ENCODE data around the gene RNF123. TPM values are rescaled to one million over a fixed set of nuclear protein-coding genes. Genes with fewer than 3 reads are reported as not detected.

RNF123 gene
- polyA plus RNA-seq (ENCODE audit: insufficient read length in 4 of 4) = 10 to 100 TPM; 32.1 to 45.3 (median 39.0) TPM

GRCh38 chr3:49689046-49689907, at the start of gene RNF123, which contains the start of gene MST1:
Gene RNF123, plus strand, starts transcription at chr3:49689557. Its CDS starts 1,609 bp downstream, at chr3:49691166.
Gene MST1, minus strand, starts transcription at chr3:49689474. Its CDS starts 783 bp downstream, at chr3:49688691.
- DNase-seq (ENCODE audit: low read depth in 4 of 4, low spot score in 2 of 4) = peak; percentile 79 to 91 (median 86)

- DNase-seq (ENCODE audit: low read depth in 4 of 4, low spot score in 2 of 4) = no peak
These were observed 48.1 kb upstream of the RNF123 start for GRCh38 chr3:49641292-49641691.

DNA sequence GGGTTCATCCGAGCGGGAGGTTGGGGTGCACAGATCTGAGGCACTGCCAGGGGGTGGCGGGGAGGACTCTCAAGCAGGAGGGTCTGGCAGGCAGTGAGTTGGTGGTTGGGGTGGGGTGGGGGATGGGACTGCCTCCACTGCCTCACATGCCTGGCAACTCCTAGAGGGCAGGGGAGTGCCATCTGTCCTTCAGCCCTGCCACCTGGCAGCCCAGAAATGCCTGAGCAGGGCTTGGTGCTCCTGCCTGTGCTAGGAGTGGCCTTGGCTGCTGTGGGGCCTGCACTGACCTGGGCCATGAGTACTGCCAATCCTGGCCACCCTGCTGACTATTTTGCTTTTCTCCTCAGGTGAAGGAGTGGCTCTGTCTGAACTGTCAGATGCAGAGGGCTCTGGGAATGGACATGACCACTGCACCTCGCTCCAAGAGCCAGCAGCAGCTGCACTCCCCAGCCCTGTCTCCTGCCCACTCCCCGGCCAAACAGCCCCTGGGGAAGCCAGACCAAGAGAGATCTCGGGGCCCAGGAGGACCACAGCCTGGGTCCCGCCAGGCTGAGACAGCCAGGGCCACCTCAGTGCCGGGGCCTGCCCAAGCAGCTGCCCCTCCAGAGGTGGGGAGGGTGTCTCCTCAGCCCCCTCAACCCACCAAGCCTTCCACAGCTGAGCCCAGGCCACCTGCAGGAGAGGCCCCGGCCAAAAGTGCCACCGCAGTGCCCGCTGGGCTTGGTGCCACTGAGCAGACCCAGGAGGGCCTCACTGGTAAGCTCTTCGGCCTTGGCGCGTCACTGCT, 47.2 kb upstream of the RNF123 start:
- no peak for DNase-seq (ENCODE audit: low read depth in 4 of 4, low spot score in 2 of 4)

DNA sequence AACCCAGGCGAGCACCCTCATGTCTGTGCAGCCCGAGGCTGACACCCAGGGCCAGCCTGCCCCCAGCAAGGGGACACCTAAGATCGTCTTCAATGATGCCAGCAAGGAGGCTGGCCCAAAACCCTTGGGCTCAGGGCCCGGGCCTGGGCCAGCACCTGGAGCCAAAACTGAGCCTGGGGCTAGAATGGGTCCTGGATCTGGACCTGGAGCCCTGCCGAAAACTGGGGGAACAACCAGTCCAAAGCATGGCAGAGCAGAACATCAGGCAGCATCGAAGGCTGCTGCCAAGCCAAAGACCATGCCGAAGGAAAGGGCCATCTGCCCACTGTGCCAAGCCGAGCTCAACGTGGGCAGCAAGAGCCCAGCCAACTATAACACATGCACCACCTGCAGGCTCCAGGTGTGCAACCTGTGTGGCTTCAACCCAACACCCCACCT, 46.6 kb upstream of the RNF123 start:
- DNase-seq (ENCODE audit: low read depth in 4 of 4, low spot score in 2 of 4) = no peak

GRCh38 chr3:49644684-49645083, 44.7 kb upstream of the RNF123 start:
- DNase-seq (ENCODE audit: low read depth in 4 of 4, low spot score in 2 of 4) = no peak

- no peak for DNase-seq (ENCODE audit: low read depth in 4 of 4, low spot score in 2 of 4)
These were observed 43.1 kb upstream of the RNF123 start for GRCh38 chr3:49646236-49646635.

DNA sequence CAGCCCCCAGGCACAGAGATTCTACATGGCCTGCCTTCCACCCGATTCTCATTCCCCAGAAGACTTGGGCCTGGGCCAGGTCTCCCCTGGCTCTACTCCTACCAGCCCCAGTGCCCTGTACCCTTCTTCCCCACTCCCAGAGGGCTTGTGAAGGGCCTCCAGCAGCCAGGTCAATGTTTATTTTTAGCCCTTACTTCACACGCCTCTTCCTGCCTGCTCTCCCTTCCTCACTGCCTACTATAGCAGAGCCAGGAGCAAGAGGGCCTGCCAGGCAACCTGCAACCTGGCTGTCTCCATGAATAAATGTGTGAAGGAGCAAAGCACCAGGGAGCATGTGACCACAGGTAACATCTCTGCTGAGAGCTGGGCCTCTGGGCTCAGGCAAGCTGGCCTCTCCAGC, 41.6 kb upstream of the RNF123 start:
- DNase-seq (ENCODE audit: low read depth in 4 of 4, low spot score in 2 of 4) = no peak

DNA sequence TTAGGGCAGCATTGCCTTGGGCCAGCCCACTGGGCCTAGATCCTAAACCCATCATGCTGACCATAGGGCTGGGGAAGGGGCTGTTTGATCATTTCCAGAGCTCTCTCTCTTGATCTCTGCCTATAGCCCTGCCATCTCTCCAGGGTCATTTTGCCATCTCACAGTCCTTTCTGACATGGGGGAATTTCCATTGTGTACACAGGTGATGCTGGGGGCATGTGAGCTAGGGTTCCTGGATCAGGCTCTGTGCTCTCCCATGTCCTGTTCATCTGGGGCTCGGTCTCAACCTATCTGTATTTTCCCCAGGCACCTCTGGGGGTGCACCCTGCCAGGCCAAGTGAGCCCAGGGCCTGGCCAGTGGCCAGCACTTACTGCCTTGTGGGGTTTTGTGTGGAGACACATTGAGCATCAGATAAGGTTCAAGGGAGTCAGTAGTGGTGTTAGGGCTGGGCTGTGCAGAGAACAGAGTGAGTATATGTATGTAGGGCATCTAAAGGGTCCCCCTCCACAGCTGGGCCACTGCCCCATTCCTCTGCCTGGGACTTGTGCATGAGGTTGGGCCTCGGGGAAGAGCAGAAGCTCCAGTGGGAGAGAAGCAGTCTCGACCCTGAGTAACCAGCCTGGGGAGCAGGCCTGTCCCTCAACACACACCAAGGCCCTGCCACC, 40.9 kb upstream of the RNF123 start:
- DNase-seq (ENCODE audit: low read depth in 4 of 4, low spot score in 2 of 4) = no peak

DNA sequence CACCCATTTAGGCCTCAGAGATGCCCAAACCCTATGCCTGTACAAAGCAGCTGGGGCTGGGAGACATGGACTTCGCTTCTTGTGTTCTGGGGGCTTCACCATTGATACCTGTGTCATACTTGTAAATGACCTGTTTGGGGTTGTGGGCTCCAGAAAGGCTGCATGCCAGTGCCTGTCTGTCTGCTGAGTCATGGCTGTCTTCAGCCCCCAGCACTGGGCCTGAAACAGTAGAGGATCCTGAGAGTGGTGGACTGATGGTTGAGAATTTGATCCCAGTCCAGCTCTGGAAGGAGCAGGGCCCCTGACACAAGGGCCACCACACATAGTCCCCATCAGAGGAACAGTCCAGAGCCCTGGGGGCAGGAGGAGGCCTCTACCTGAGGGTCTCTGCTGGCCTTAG, 39.8 kb upstream of the RNF123 start:
- no peak for DNase-seq (ENCODE audit: low read depth in 4 of 4, low spot score in 2 of 4)

- DNase-seq (ENCODE audit: low read depth in 4 of 4, low spot score in 2 of 4) = no peak
These were observed 39.2 kb upstream of the RNF123 start for GRCh38 chr3:49650177-49650576.

DNA sequence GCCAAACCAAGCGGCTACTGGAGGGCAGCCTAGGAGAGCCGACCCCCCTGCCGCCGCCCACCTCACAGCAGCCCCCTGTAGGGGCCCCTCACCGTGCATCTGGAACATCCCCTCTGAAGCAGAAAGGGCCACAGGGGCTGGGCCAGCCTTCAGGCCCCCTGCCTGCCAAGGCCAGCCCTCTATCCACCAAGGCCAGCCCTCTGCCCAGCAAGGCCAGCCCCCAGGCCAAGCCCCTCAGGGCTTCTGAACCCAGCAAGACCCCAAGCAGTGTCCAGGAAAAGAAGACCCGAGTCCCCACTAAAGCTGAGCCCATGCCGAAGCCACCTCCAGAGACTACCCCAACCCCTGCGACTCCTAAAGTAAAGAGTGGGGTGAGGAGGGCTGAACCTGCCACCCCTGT, 38.7 kb upstream of the RNF123 start:
- no peak for DNase-seq (ENCODE audit: low read depth in 4 of 4, low spot score in 2 of 4)

DNA sequence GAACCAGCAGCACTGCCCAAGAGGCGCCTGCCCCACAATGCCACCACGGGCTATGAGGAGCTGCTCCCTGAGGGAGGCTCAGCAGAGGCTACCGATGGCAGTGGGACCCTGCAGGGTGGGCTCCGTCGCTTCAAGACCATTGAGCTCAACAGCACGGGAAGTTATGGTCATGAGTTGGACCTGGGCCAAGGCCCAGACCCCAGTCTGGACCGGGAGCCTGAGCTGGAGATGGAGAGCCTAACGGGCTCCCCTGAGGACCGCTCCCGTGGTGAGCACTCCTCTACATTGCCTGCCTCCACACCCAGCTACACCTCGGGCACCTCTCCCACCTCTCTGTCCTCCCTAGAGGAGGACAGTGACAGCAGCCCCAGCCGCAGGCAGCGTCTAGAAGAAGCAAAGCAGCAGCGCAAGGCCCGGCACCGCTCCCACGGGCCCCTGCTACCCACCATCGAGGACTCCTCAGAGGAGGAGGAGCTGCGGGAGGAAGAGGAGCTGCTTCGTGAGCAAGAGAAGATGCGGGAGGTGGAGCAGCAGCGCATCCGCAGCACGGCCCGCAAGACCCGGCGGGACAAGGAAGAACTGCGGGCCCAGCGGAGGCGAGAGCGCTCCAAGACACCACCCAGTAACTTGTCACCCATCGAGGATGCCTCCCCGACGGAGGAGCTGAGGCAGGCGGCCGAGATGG, 37.0 kb upstream of the RNF123 start:
- DNase-seq (ENCODE audit: low read depth in 4 of 4, low spot score in 2 of 4) = no peak

- DNase-seq (ENCODE audit: low read depth in 4 of 4, low spot score in 2 of 4) = no peak
These were observed 36.4 kb upstream of the RNF123 start for GRCh38 chr3:49652903-49653415.

DNA sequence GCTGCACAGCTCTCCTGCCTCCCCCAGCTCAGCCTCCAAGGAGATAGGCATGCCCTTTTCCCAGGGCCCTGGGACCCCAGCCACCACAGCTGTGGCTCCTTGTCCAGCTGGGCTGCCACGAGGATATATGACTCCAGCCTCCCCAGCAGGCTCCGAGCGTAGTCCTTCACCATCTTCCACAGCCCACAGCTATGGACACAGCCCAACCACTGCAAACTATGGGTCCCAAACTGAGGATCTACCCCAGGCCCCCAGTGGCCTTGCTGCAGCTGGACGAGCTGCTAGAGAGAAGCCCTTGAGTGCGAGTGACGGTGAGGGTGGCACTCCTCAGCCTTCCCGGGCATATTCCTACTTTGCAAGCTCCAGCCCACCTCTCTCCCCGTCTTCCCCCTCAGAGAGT, 35.7 kb upstream of the RNF123 start:
- DNase-seq (ENCODE audit: low read depth in 4 of 4, low spot score in 2 of 4) = no peak

DNA sequence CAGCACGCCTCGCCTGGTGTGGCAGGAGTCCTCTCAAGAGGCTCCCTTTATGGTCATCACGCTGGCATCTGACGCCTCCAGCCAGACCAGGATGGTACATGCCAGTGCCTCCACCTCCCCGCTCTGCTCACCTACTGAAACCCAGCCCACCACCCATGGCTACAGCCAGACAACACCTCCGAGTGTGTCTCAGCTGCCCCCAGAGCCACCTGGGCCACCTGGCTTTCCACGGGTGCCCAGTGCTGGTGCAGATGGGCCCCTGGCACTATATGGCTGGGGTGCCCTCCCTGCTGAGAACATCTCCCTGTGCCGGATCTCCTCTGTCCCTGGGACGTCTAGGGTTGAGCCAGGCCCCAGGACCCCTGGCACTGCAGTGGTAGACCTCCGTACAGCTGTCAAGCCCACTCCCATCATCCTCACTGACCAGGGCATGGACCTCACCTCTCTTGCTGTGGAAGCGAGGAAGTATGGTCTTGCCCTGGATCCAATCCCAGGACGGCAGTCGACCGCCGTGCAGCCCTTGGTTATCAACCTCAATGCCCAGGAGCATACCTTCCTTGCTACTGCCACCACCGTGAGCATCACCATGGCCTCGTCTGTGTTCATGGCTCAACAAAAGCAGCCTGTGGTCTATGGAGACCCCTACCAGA, 35.1 kb upstream of the RNF123 start:
- no peak for DNase-seq (ENCODE audit: low read depth in 4 of 4, low spot score in 2 of 4)

GRCh38 chr3:49654955-49655556, 34.3 kb upstream of the RNF123 start:
- no peak for DNase-seq (ENCODE audit: low read depth in 4 of 4, low spot score in 2 of 4)

GRCh38 chr3:49655731-49656285, 33.5 kb upstream of the RNF123 start:
- no peak for DNase-seq (ENCODE audit: low read depth in 4 of 4, low spot score in 2 of 4)

- DNase-seq (ENCODE audit: low read depth in 4 of 4, low spot score in 2 of 4) = no peak
These were observed 32.7 kb upstream of the RNF123 start for GRCh38 chr3:49656541-49657112.

All from left renal cortex interstitium (tissue), 4 donors.